Type B pancreatic cell (in vitro differentiated cells): Measurements from ENCODE around the gene TMEM145. TPM values are rescaled to one million over a fixed set of nuclear protein-coding genes. Genes with fewer than 3 reads are reported as not detected.

Source experiments
- DNase-seq: peaks from one replicate; pipeline ENCODE4 v3.0.0; 2021; ENCODE audit warnings: mixed read lengths; ENCODE audit not compliant: unreplicated experiment; ENCODE audit errors: extremely low spot score
- H3K27ac Mint-ChIP-seq: 2 replicates; pipeline ENCODE4 v1.8.0; 2021; ENCODE audit warnings: mild to moderate bottlenecking, mixed read lengths
- H3K27me3 Mint-ChIP-seq: 2 replicates; pipeline ENCODE4 v1.8.0; 2021; ENCODE audit warnings: mixed read lengths
- H3K36me3 Mint-ChIP-seq: 2 replicates; pipeline ENCODE4 v1.8.0; 2021; ENCODE audit warnings: mixed read lengths
- H3K4me1 Mint-ChIP-seq: one replicate; pipeline ENCODE4 v1.8.0; 2021; ENCODE audit warnings: mixed read lengths; ENCODE audit not compliant: unreplicated experiment
- H3K4me3 Mint-ChIP-seq: 2 replicates; pipeline ENCODE4 v1.8.0; 2021; ENCODE audit warnings: mild to moderate bottlenecking, mixed read lengths
- H3K9me3 Mint-ChIP-seq: 2 replicates; pipeline ENCODE4 v1.8.0; 2021; ENCODE audit warnings: mixed read lengths
- CTCF ChIP-seq: fragments of 200-600 bp; sonication (generic); conservative IDR thresholded peaks from 2 replicates; pipeline ENCODE4 v1.5.0; 2021; ENCODE audit warnings: antibody characterized with exemption, mild to moderate bottlenecking
- total RNA-seq: library from RNA; stranded (reverse); gene quantifications from 2 replicates; pipeline ENCODE4 v1.2.1, GENCODE V29; 2021; ENCODE audit warnings: low replicate concordance

Gene TMEM145
- total RNA-seq, 1 donor from 2014 or later, result 3.6 TPM

- peak; percentile 89 for TF ChIP-seq CTCF
- Mint-ChIP-seq H3K36me3 (peaks cover 11% of the 10 kb centered on the region), H3K4me3 (no peak overlapping the region), H3K27ac (no peak overlapping the region), H3K9me3 (no peaks in the 10 kb centered on the region), H3K27me3 (no peaks in the 10 kb centered on the region), H3K4me1 (peaks cover 8% of the 10 kb centered on the region)
- peak; percentile 88 for DNase-seq
These were observed 17.1 kb upstream of the TMEM145 start for GRCh38 chr19:42295831-42296525.

- Mint-ChIP-seq H3K4me1 (peaks cover 4% of the 10 kb centered on the region), H3K36me3 (peaks cover 6% of the 10 kb centered on the region), H3K4me3 (peak overlapping the region; percentile 62), H3K27ac (no peak overlapping the region), H3K9me3 (no peaks in the 10 kb centered on the region), H3K27me3 (no peaks in the 10 kb centered on the region)
- DNase-seq, result no peak
- TF ChIP-seq CTCF, result no peak
These were observed 16.1 kb upstream of the TMEM145 start for GRCh38 chr19:42297039-42297438.

DNA sequence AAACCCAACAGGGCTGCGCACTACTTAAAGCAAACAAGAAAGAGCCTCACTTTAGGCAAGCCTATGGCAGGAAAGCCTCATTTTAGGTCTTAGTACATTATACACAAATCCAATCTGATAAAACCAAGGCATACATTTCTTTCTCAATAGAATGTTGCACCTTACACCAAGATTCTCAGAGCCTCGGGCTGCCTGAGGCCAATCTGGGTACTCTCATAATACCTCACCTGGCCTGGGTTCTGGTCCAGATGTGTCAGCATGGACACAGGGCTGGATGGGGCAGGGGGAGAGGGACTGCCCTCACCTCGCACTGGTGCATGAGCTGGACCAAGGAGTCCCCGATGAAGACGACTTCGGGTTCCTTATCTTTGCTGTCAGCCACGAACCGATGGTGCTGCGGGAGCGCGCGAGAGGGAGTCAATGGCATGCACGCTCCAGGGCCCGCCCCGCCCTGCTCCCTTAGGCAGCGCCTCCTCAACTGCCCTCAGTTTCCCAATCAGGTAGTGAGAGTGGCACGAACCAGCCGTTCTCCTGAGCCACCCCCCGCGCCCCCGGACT is 11.4 kb upstream of the TMEM145 start, which contains the start of gene PRR19:
TSS of gene PRR19 (plus strand) at position 487 of the 558 bp plus-strand sequence. CDS start 7,453 bp downstream, outside the sequence.
- Mint-ChIP-seq H3K4me1 (peaks cover 17% of the 10 kb centered on the region), H3K27me3 (no peaks in the 10 kb centered on the region), H3K9me3 (no peaks in the 10 kb centered on the region), H3K4me3 (peak within 1 kb of the TSS; percentile 94), H3K36me3 (peaks cover 5% of the 10 kb centered on the region), H3K27ac (peak within 1 kb of the TSS; percentile 87)
- no peak for TF ChIP-seq CTCF
- DNase-seq, result no peak

DNA sequence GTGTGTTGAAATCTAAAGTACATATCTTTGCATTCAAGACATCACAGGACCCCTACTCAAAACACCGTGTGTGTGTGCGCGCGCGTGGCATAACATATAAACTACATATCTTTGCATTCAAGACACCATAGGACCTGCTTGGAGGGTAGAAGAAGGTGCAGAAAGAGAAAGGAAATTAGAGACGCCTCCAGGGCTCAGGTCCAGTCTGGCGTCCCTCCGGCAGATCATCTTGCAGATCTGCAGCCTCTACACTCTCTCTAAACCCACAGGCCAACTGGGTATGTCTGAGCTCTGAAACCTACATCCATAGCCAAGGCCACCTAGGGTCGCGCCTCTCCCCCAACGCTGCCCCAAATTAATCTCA is 10.0 kb upstream of the TMEM145 start:
- no peak for TF ChIP-seq CTCF
- DNase-seq, result no peak
- H3K27me3 Mint-ChIP-seq, result no peaks in the 10 kb centered on the region
- peaks cover 3% of the 10 kb centered on the region for H3K36me3 Mint-ChIP-seq
- H3K4me1 Mint-ChIP-seq, result peaks cover 17% of the 10 kb centered on the region
- H3K27ac Mint-ChIP-seq, result peak overlapping the region; percentile 87
- no peaks in the 10 kb centered on the region for H3K9me3 Mint-ChIP-seq
- H3K4me3 Mint-ChIP-seq, result peak overlapping the region; percentile 94

DNA sequence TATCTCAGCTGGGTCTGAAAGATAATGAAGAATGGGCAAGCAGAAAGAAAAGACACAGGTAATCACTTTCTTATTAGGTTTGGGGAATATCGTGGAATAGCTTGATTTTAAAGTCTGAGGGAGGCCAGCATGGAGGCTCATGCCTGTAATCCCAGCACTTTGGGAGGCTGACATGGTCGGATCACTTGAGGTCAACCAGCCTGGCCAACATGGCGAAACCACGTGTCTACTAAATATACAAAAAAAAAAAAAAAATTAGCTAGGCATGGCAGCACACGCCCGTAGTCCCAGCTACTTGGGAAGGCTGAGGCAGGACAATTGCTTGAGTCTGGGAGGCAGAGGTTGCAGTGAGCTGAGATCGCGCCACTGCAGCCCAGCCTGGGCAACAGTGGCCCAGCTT is 9.2 kb upstream of the TMEM145 start:
- H3K36me3 Mint-ChIP-seq, result peaks cover 3% of the 10 kb centered on the region
- H3K27me3 Mint-ChIP-seq, result no peaks in the 10 kb centered on the region
- H3K4me1 Mint-ChIP-seq, result peaks cover 17% of the 10 kb centered on the region
- DNase-seq, result no peak
- no peak overlapping the region for H3K4me3 Mint-ChIP-seq
- H3K9me3 Mint-ChIP-seq, result no peaks in the 10 kb centered on the region
- H3K27ac Mint-ChIP-seq, result no peak overlapping the region
- TF ChIP-seq CTCF, result no peak
